Chondrocyte (in vitro differentiated cells): ENCODE results near the gene SLC6A7. TPM values are rescaled to one million over a fixed set of nuclear protein-coding genes. Genes with fewer than 3 reads are reported as not detected.

ENCODE experiments used
- DNase-seq: peaks from one replicate; pipeline ENCODE4 v3.0.0; 2021; ENCODE audit warnings: mixed read lengths, low spot score
- H3K27ac Mint-ChIP-seq: one replicate; pipeline ENCODE4 v1.8.0; 2021; ENCODE audit warnings: mild to moderate bottlenecking, moderate library complexity, mixed read lengths; ENCODE audit not compliant: unreplicated experiment
- H3K27me3 Mint-ChIP-seq: 2 replicates; pipeline ENCODE4 v1.8.0; 2021; ENCODE audit warnings: low read depth, mixed read lengths
- H3K36me3 Mint-ChIP-seq: 2 replicates; pipeline ENCODE4 v1.8.0; 2021; ENCODE audit warnings: low read depth, mixed read lengths
- H3K4me1 Mint-ChIP-seq: 2 replicates; pipeline ENCODE4 v1.8.0; 2021; ENCODE audit warnings: low read depth, mild to moderate bottlenecking, mixed read lengths
- H3K4me3 Mint-ChIP-seq: one replicate; pipeline ENCODE4 v1.8.0; 2021; ENCODE audit warnings: mild to moderate bottlenecking, moderate library complexity, mixed read lengths; ENCODE audit not compliant: unreplicated experiment
- H3K9me3 Mint-ChIP-seq: 2 replicates; pipeline ENCODE4 v1.8.0; 2021; ENCODE audit warnings: low read depth, mixed read lengths
- CTCF ChIP-seq: fragments of 200-600 bp; sonication (generic); IDR thresholded peaks from 2 replicates; pipeline ENCODE4 v1.5.0; 2021; ENCODE audit warnings: antibody characterized with exemption, mild to moderate bottlenecking, moderate library complexity
- long read RNA-seq: library from polyadenylated mRNA; stranded (forward); transcript quantifications from one replicate; pipeline ENCODE4 v2.0.0, GENCODE V29; 2021
- total RNA-seq: library from RNA; stranded (reverse); gene quantifications from 3 replicates; pipeline ENCODE4 v1.2.1, GENCODE V29; 2021

Gene SLC6A7
- total RNA-seq: 0.15 TPM in 1 of 3 replicates, not detected in the others
- long read RNA-seq: 0 reads

GRCh38 chr5:150189728-150190502 is at the start of gene SLC6A7:
Gene SLC6A7 (plus strand): TSS chr5:150190062. CDS start chr5:150190328, 266 bp downstream.
- peak; percentile 15 for TF ChIP-seq CTCF
- no peak within 1 kb of the TSS for H3K27ac Mint-ChIP-seq
- no peak within 1 kb of the TSS for H3K4me3 Mint-ChIP-seq
- H3K9me3 Mint-ChIP-seq: no peaks in the 10 kb centered on the region
- no peaks in the 10 kb centered on the region for H3K36me3 Mint-ChIP-seq
- H3K27me3 Mint-ChIP-seq: peaks cover 40% of the 10 kb centered on the region
- no peaks in the 10 kb centered on the region for H3K4me1 Mint-ChIP-seq
- no peak for DNase-seq

- Mint-ChIP-seq H3K9me3 (no peaks in the 10 kb centered on the region), H3K4me3 (peak overlapping the region; percentile 26), H3K27me3 (no peaks in the 10 kb centered on the region), H3K27ac (peak overlapping the region; percentile 100), H3K4me1 (peaks cover 99% of the 10 kb centered on the region), H3K36me3 (peaks cover 6% of the 10 kb centered on the region)
- no peak for TF ChIP-seq CTCF
- DNase-seq: no peak
These were observed 49.0 kb upstream of the SLC6A7 start for GRCh38 chr5:150140830-150141229.

GRCh38 chr5:150141544-150142184 is 48.2 kb upstream of the SLC6A7 start:
- Mint-ChIP-seq H3K27me3 (no peaks in the 10 kb centered on the region), H3K4me3 (peak overlapping the region; percentile 26), H3K27ac (peak overlapping the region; percentile 100), H3K9me3 (no peaks in the 10 kb centered on the region), H3K4me1 (peaks cover 99% of the 10 kb centered on the region), H3K36me3 (peaks cover 8% of the 10 kb centered on the region)
- no peak for DNase-seq
- TF ChIP-seq CTCF: no peak

- Mint-ChIP-seq H3K27ac (peak overlapping the region; percentile 100), H3K4me1 (peaks cover 95% of the 10 kb centered on the region), H3K27me3 (no peaks in the 10 kb centered on the region), H3K4me3 (peak overlapping the region; percentile 10), H3K36me3 (peaks cover 8% of the 10 kb centered on the region), H3K9me3 (no peaks in the 10 kb centered on the region)
- DNase-seq: no peak
- no peak for TF ChIP-seq CTCF
These were observed 47.5 kb upstream of the SLC6A7 start for GRCh38 chr5:150142185-150142958.

- Mint-ChIP-seq H3K4me3 (peak overlapping the region; percentile 18), H3K27me3 (no peaks in the 10 kb centered on the region), H3K27ac (peak overlapping the region; percentile 100), H3K36me3 (peaks cover 8% of the 10 kb centered on the region), H3K9me3 (no peaks in the 10 kb centered on the region), H3K4me1 (peaks cover 95% of the 10 kb centered on the region)
- TF ChIP-seq CTCF: no peak
- DNase-seq: no peak
These were observed 46.9 kb upstream of the SLC6A7 start for GRCh38 chr5:150142959-150143349.
